ENCODE results near the gene SMAD7. TPM values are rescaled to one million over a fixed set of nuclear protein-coding genes. Genes with fewer than 3 reads are reported as not detected.

SMAD7 gene
- total RNA-seq, 1 donor from 2014 or later = 6.9 TPM

DNA sequence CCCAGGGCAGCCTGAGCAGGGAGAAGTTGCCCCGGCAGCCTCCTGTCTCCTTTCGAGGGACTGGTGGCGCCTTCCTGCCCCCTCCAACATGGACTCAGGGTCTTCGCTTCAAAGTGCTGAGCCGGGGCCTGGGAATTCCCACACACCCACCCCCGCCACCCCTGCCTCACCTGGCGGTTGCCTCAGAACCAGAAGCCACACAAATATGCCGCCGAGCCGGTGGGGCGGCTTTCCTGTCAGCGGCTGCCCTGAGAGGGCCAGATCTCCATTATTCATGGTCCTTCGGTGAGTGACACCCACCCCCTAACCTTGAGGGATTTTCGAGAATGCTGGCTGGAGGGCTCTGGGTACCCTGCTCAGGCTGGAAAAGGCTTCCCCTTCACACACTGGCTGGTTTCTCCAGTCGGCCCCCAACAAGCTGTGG is 71.7 kb downstream of the SMAD7 start:
- Mint-ChIP-seq H3K4me3 (no peak overlapping the region), H3K27ac (no peak overlapping the region), H3K9me3 (peaks cover 2% of the 10 kb centered on the region), H3K36me3 (ENCODE audit: low read depth) (no peaks in the 10 kb centered on the region), H3K27me3 (peaks cover 5% of the 10 kb centered on the region), H3K4me1 (peaks cover 1% of the 10 kb centered on the region)
- TF ChIP-seq, protein P1, sequence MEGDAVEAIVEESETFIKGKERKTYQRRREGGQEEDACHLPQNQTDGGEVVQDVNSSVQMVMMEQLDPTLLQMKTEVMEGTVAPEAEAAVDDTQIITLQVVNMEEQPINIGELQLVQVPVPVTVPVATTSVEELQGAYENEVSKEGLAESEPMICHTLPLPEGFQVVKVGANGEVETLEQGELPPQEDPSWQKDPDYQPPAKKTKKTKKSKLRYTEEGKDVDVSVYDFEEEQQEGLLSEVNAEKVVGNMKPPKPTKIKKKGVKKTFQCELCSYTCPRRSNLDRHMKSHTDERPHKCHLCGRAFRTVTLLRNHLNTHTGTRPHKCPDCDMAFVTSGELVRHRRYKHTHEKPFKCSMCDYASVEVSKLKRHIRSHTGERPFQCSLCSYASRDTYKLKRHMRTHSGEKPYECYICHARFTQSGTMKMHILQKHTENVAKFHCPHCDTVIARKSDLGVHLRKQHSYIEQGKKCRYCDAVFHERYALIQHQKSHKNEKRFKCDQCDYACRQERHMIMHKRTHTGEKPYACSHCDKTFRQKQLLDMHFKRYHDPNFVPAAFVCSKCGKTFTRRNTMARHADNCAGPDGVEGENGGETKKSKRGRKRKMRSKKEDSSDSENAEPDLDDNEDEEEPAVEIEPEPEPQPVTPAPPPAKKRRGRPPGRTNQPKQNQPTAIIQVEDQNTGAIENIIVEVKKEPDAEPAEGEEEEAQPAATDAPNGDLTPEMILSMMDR (IDR thresholded peaks at IDR 0.05) = no peak
- DNase-seq (no peak), ATAC-seq (ENCODE audit: low read depth) (no peak)
- ChIA-PET CTCF (no interaction called here), POLR2A (no interaction called here)
- intact Hi-C loops (cut with micrococcal nuclease) = no loop called here

DNA sequence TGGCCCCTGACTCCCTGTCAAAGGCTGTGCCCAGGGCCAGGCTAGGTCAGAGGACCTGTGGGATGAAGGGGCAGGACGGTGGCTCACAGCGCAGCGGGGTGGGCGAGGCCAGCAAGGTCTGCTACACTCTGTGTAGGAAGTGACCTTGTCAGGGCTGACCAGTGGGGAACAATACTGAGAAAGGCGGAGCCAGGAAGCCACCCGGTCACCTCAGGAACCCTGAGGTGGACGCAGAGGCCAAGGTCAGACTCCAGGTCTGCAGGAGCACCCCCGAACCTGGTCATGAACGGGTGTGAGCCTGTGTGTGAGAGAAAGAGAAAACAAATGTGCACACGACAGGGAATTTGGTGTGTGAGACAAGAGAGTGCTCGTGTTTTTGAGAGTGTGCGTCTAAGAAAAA is 72.3 kb downstream of the SMAD7 start:
- no peak for DNase-seq
- peaks cover 2% of the 10 kb centered on the region for H3K9me3 Mint-ChIP-seq
- peaks cover 1% of the 10 kb centered on the region for H3K4me1 Mint-ChIP-seq
- POLR2A ChIA-PET = no interaction called here
- CTCF ChIA-PET = no interaction called here
- intact Hi-C loops (cut with micrococcal nuclease) = no loop called here
- no peak overlapping the region for H3K27ac Mint-ChIP-seq
- ATAC-seq (ENCODE audit: low read depth) = no peak
- TF ChIP-seq, protein P1 (IDR thresholded peaks at IDR 0.05) = no peak
- no peaks in the 10 kb centered on the region for H3K36me3 Mint-ChIP-seq (ENCODE audit: low read depth)
- peaks cover 5% of the 10 kb centered on the region for H3K27me3 Mint-ChIP-seq
- no peak overlapping the region for H3K4me3 Mint-ChIP-seq

DNA sequence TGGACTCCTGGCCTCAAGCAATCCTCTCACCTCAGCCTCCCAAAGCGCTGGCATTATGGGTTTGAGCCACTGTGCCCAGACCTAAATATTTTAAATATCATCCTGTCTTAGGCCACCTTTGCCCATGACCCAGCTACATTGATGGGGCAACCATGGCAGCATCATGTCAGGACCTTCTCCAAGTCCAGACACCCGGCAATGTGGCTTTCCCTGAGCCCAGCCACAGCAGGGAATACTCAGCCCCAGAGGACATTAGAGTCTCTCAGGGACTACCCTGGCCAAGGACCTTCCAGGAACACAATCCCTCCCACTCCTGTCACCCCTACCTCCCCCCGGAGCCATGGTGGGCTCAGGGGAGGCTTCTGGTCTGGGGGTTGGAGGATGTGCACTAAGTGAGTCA is 72.8 kb downstream of the SMAD7 start:
- ChIA-PET CTCF (no interaction called here), POLR2A (no interaction called here)
- H3K27ac Mint-ChIP-seq = no peak overlapping the region
- intact Hi-C loops (cut with micrococcal nuclease) = no loop called here
- peaks cover 1% of the 10 kb centered on the region for H3K4me1 Mint-ChIP-seq
- peaks cover 2% of the 10 kb centered on the region for H3K9me3 Mint-ChIP-seq
- peaks cover 5% of the 10 kb centered on the region for H3K27me3 Mint-ChIP-seq
- TF ChIP-seq, protein P1 (IDR thresholded peaks at IDR 0.05) = no peak
- ATAC-seq (ENCODE audit: low read depth) = no peak
- no peak overlapping the region for H3K4me3 Mint-ChIP-seq
- DNase-seq = no peak
- no peaks in the 10 kb centered on the region for H3K36me3 Mint-ChIP-seq (ENCODE audit: low read depth)

DNA sequence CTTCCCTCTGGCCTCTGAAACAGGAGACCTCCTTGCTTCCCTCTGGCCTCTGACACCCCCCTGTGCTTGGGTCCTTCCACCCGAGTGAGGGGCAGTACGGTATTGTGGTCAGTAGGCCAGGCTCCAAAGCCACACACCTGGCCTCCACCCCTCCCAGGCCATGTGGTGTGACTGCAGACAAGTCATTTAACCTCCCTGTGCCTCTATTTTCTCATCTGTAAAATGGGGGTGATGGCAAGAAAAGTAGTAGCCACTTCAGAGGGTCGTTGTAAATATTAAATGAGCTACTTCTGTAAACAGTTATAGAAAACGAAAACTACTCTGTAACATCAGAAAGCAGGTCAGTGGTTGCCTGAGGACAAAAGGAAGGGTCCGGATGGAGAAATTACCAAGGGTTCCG is 74.2 kb downstream of the SMAD7 start:
- Mint-ChIP-seq H3K4me3 (no peak overlapping the region), H3K27ac (no peak overlapping the region), H3K27me3 (peaks cover 5% of the 10 kb centered on the region), H3K4me1 (peaks cover 1% of the 10 kb centered on the region), H3K36me3 (ENCODE audit: low read depth) (no peaks in the 10 kb centered on the region), H3K9me3 (peaks cover 2% of the 10 kb centered on the region)
- CTCF ChIA-PET = no interaction called here
- no peak for DNase-seq
- intact Hi-C loops (cut with micrococcal nuclease) = no loop called here
- TF ChIP-seq, protein P1 (IDR thresholded peaks at IDR 0.05) = no peak
- POLR2A ChIA-PET = interaction anchor here (0.9 kb wide), 1 partner anchor 52 kb away, joined by 3 read pairs; no protein-coding TSS in a partner anchor
- no peak for ATAC-seq (ENCODE audit: low read depth)

DNA sequence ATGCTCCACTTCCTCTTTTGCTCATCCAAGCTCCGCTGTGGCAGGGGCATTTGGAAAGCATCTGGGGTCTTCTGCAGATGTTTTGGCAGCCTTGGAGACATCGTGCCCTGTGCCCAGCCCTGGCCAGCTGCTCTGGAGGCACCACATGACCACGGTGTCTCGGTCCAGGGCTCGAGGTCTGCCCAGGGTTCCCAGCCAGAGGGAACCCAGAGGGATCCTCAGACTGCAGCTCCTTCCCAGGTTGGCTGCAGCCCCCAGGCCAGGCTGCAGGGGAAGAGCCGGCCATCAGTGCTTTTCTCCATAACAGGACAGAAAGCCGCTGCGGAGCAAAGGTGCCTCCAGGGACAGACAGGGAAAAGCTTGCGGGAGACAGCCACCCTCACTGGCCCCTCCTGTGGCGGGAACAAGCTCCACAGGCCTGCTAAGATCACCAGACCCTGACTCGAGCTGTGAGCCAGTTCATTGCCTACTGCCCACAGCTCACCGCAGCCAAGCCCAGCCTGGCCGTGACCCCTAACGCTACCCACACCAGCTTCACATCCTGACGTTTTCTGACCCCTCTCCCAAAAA is 74.7 kb downstream of the SMAD7 start:
- CTCF ChIA-PET = no interaction called here
- ATAC-seq (ENCODE audit: low read depth) (no peak), DNase-seq (no peak)
- no peak overlapping the region for H3K4me3 Mint-ChIP-seq
- POLR2A ChIA-PET = interaction anchor here (0.9 kb wide), 1 partner anchor 53 kb away, joined by 3 read pairs; no protein-coding TSS in a partner anchor
- H3K4me1 Mint-ChIP-seq = peaks cover 1% of the 10 kb centered on the region
- no peak overlapping the region for H3K27ac Mint-ChIP-seq
- H3K36me3 Mint-ChIP-seq (ENCODE audit: low read depth) = no peaks in the 10 kb centered on the region
- intact Hi-C loops (cut with micrococcal nuclease) = no loop called here
- peaks cover 5% of the 10 kb centered on the region for H3K27me3 Mint-ChIP-seq
- TF ChIP-seq, protein P1 (IDR thresholded peaks at IDR 0.05) = no peak
- H3K9me3 Mint-ChIP-seq = peaks cover under 1% of the 10 kb centered on the region
